Peyer's patch (tissue), 4 donors: ENCODE measurements around the gene FLT4. TPM values are rescaled to one million over a fixed set of nuclear protein-coding genes. Genes with fewer than 3 reads are reported as not detected.

Experiments
- DNase-seq, 3 donors: peaks; one replicate each; pipeline ENCODE4 v3.0.0-alpha.2; 2017 to 2019
- H3K27ac ChIP-seq, 4 donors: fragments of 200-600 bp; sonication (generic); one replicate each; pipeline ENCODE4 v1.5.1; 2016 to 2019
- H3K27me3 ChIP-seq, 2 donors: fragments of 200-600 bp; sonication (generic); one replicate each; pipeline ENCODE4 v1.5.1; 2019
- H3K36me3 ChIP-seq, 3 donors: fragments of 200-600 bp; sonication (generic); one replicate each; pipeline ENCODE4 v1.5.1; 2016 to 2019
- H3K4me1 ChIP-seq, 4 donors: fragments of 200-600 bp; sonication (generic); one replicate each; pipeline ENCODE4 v1.5.1; 2016 to 2019
- H3K4me3 ChIP-seq, 4 donors: fragments of 200-600 bp; sonication (generic); 1 replicate in 3 of 4; 2 replicates in 1 of 4; pipeline ENCODE4 v1.5.1; 2016 to 2019; ENCODE audit warnings: mild to moderate bottlenecking in 1 of 4
- H3K9me3 ChIP-seq, 4 donors: fragments of 200-600 bp; sonication (generic); one replicate each; pipeline ENCODE4 v1.5.1; 2016 to 2019; ENCODE audit warnings: mild to moderate bottlenecking in 1 of 4
- CTCF ChIP-seq, 6 experiments: fragments of 450-650 bp in 4 of 6; fragments of 200-600 bp in 2 of 6; sonication (generic) in 1 of 6; IDR thresholded peaks; one replicate each; pipeline ENCODE4 v1.5.1; 2017 to 2019; ENCODE audit warnings: antibody characterized with exemption in 6 of 6, mild to moderate bottlenecking in 3 of 6, moderate library complexity in 1 of 6
- POLR2A ChIP-seq, 2 donors: fragments of 450-650 bp; IDR thresholded peaks; one replicate each; pipeline ENCODE4 v1.5.1; 2017; ENCODE audit warnings: antibody characterized with exemption in 2 of 2, mild to moderate bottlenecking in 2 of 2, moderate library complexity in 2 of 2
- total RNA-seq, 4 donors: library from RNA; depleted of rRNA; stranded (reverse); fragments of >200 nt; gene quantifications; one replicate each; pipeline ENCODE4 v1.1.0, GENCODE V29; 2016

FLT4 gene
- total RNA-seq, 4 donors from 2014 or later: 3.9 to 17.3 (median 6.1) TPM

- no peaks in the 10 kb centered on the region for H3K9me3 ChIP-seq
- no peak overlapping the region for H3K27ac ChIP-seq
- no peaks in the 10 kb centered on the region for H3K4me1 ChIP-seq
- TF ChIP-seq CTCF (IDR thresholded peaks at IDR 0.05): no peak
- TF ChIP-seq POLR2A (IDR thresholded peaks at IDR 0.05): no peak
- no peak overlapping the region for H3K4me3 ChIP-seq
- H3K36me3 ChIP-seq: no peaks in the 10 kb centered on the region
- H3K27me3 ChIP-seq: no peaks in the 10 kb centered on the region
- peak in 1 of 3 donors; percentile 30 for DNase-seq
Observed at GRCh38 chr5:180636403-180637075, 12.9 kb downstream of the FLT4 start.

GRCh38 chr5:180636016-180636402, 13.4 kb downstream of the FLT4 start:
- H3K4me3 ChIP-seq: no peak overlapping the region
- no peaks in the 10 kb centered on the region for H3K36me3 ChIP-seq
- H3K4me1 ChIP-seq: no peaks in the 10 kb centered on the region
- no peaks in the 10 kb centered on the region for H3K27me3 ChIP-seq
- no peak overlapping the region for H3K27ac ChIP-seq
- TF ChIP-seq CTCF (IDR thresholded peaks at IDR 0.05) (no peak), POLR2A (IDR thresholded peaks at IDR 0.05) (no peak)
- no peak for DNase-seq
- no peaks in the 10 kb centered on the region for H3K9me3 ChIP-seq

GRCh38 chr5:180633283-180634177, 15.9 kb downstream of the FLT4 start:
- Histone ChIP-seq H3K4me3 (no peak overlapping the region), H3K36me3 (no peaks in the 10 kb centered on the region), H3K27ac (no peak overlapping the region), H3K27me3 (no peaks in the 10 kb centered on the region), H3K9me3 (no peaks in the 10 kb centered on the region), H3K4me1 (no peaks in the 10 kb centered on the region)
- no peak for DNase-seq
- no peak for TF ChIP-seq CTCF (IDR thresholded peaks at IDR 0.05)
- TF ChIP-seq POLR2A (IDR thresholded peaks at IDR 0.05): no peak

GRCh38 chr5:180632768-180633167, 16.6 kb downstream of the FLT4 start:
- no peak for DNase-seq
- Histone ChIP-seq H3K36me3 (no peaks in the 10 kb centered on the region), H3K27me3 (no peaks in the 10 kb centered on the region), H3K4me3 (no peak overlapping the region), H3K4me1 (no peaks in the 10 kb centered on the region), H3K27ac (no peak overlapping the region), H3K9me3 (no peaks in the 10 kb centered on the region)
- no peak for TF ChIP-seq CTCF (IDR thresholded peaks at IDR 0.05)
- no peak for TF ChIP-seq POLR2A (IDR thresholded peaks at IDR 0.05)

- no peak for DNase-seq
- Histone ChIP-seq H3K27me3 (no peaks in the 10 kb centered on the region), H3K9me3 (no peaks in the 10 kb centered on the region), H3K4me1 (no peaks in the 10 kb centered on the region), H3K27ac (no peak overlapping the region), H3K4me3 (no peak overlapping the region), H3K36me3 (no peaks in the 10 kb centered on the region)
- no peak for TF ChIP-seq POLR2A (IDR thresholded peaks at IDR 0.05)
- no peak for TF ChIP-seq CTCF (IDR thresholded peaks at IDR 0.05)
Observed at GRCh38 chr5:180631549-180632383, 17.6 kb downstream of the FLT4 start.
